ENCODE results near the gene DNASE1L3. TPM values are rescaled to one million over a fixed set of nuclear protein-coding genes. Genes with fewer than 3 reads are reported as not detected.

The DNASE1L3 gene
- total RNA-seq, 1 donor from 2014 or later, result not detected

DNA sequence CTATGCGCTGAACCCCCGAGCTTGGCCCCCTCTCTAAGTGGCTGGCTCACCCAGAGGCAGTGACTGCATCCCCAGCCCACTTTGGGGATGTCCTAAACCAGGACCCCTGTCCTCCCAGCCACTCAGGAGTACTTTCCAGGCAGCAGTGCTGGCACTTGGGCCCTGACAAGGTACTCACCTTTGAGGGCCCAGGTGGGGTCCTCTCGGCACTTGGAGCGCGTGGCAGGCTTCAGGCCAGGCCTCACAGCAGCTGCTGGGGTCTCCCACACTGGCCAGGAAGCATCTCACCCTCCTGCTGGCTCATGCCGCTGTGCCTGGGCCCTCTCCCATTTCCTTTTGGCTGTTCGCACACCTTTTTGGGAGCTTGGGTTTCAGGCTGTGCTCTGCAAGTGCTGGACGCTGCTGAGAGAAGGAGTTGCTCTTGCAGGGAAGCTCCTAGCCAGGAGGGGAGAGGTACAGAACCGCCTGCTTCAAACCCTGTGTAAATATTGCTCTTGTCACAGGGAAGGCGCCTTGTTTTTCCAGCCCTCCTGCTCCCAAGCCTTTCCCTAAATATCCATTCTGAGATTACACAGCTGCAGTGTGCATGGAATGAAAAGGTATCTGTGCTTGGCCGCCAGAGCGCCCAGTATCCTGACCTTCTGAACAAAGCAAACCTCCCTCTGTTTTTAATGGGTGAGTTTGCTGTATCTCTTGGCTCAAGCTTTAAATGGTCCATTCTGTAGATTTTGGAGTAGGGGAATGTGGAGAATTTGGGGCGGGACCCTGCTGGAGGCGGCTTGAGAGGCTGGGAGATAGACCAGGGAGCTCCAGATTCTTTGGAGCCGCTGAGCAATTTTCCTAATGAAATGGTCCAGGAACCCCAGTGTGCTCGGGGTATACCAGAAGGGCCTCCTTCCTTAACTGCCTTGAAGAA lies 45.6 kb downstream of the DNASE1L3 start:
- Mint-ChIP-seq H3K4me1 (ENCODE audit: unreplicated experiment) (peaks cover 64% of the 10 kb centered on the region), H3K9me3 (ENCODE audit: unreplicated experiment) (no peaks in the 10 kb centered on the region), H3K36me3 (ENCODE audit: unreplicated experiment) (peaks cover 31% of the 10 kb centered on the region), H3K27me3 (ENCODE audit: unreplicated experiment) (no peaks in the 10 kb centered on the region), H3K4me3 (ENCODE audit: unreplicated experiment) (no peak overlapping the region), H3K27ac (ENCODE audit: unreplicated experiment) (peak overlapping the region; percentile 63)
- no peak for DNase-seq (ENCODE audit: extremely low spot score, unreplicated experiment)
- TF ChIP-seq, protein P1, sequence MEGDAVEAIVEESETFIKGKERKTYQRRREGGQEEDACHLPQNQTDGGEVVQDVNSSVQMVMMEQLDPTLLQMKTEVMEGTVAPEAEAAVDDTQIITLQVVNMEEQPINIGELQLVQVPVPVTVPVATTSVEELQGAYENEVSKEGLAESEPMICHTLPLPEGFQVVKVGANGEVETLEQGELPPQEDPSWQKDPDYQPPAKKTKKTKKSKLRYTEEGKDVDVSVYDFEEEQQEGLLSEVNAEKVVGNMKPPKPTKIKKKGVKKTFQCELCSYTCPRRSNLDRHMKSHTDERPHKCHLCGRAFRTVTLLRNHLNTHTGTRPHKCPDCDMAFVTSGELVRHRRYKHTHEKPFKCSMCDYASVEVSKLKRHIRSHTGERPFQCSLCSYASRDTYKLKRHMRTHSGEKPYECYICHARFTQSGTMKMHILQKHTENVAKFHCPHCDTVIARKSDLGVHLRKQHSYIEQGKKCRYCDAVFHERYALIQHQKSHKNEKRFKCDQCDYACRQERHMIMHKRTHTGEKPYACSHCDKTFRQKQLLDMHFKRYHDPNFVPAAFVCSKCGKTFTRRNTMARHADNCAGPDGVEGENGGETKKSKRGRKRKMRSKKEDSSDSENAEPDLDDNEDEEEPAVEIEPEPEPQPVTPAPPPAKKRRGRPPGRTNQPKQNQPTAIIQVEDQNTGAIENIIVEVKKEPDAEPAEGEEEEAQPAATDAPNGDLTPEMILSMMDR (IDR thresholded peaks at IDR 0.05), result no peak

DNA sequence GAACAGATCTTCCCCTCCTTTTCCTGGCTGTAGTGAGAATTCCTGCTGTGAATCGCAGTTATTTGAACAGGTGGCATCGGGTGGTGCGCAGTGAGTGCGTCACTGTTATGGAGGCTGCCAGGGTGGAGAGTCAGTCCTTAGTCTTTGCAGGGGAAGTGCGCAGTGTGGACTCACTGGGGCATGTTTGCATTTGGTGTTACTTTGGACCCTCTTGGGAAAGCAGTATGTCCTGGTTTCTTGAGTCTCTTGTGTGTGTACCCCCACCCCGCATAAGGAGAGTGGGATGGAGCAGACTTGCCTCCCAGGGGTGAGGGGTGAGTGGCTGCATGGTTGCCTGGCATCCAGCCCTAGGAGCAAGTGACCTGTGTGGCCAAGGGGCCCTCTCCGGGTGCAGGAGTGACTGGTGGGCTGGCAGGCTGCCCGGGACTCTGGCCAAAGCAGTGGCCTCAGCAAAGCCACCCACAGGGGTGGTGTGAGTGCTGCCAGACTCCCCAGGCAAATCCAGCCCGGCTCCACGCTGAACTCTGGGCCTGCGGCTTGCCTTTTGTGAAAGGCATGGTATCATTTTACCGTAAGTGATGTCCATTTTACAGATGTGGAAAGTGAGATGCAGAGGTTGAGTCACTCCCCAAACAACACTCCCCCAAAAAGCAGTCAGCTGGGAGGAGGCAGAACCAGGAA lies 46.4 kb downstream of the DNASE1L3 start:
- H3K4me3 Mint-ChIP-seq (ENCODE audit: unreplicated experiment), result no peak overlapping the region
- H3K4me1 Mint-ChIP-seq (ENCODE audit: unreplicated experiment), result peaks cover 71% of the 10 kb centered on the region

DNA sequence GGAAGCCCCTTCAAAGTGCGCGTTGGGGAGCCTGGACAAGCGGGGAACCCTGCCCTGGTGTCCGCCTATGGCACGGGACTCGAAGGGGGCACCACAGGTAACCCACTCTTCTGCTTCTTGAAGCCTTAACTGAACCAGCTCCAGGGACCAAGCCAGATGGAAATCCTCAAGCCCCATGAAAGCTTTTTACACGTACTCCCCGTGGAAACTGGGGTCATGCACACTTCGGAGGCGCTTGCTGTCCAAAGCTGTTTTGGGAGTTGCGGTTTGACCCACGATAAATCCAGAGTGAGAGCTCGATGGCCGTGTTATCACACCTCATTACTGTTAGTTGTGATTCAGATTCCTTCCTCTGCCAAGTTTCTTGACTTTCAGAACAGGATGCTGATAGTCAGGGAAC lies 47.5 kb downstream of the DNASE1L3 start:
- Mint-ChIP-seq H3K9me3 (ENCODE audit: unreplicated experiment) (no peaks in the 10 kb centered on the region), H3K27ac (ENCODE audit: unreplicated experiment) (no peak overlapping the region), H3K27me3 (ENCODE audit: unreplicated experiment) (no peaks in the 10 kb centered on the region), H3K4me3 (ENCODE audit: unreplicated experiment) (no peak overlapping the region), H3K36me3 (ENCODE audit: unreplicated experiment) (peaks cover 29% of the 10 kb centered on the region), H3K4me1 (ENCODE audit: unreplicated experiment) (peaks cover 74% of the 10 kb centered on the region)
- TF ChIP-seq, protein P1 (IDR thresholded peaks at IDR 0.05), result no peak
- DNase-seq (ENCODE audit: extremely low spot score, unreplicated experiment), result no peak

More for the DNA sequence above, 46.4 kb downstream of the DNASE1L3 start:
- no peak for DNase-seq (ENCODE audit: extremely low spot score, unreplicated experiment)
- no peaks in the 10 kb centered on the region for H3K9me3 Mint-ChIP-seq (ENCODE audit: unreplicated experiment)
- peak overlapping the region; percentile 46 for H3K27ac Mint-ChIP-seq (ENCODE audit: unreplicated experiment)
- TF ChIP-seq, protein P1 (IDR thresholded peaks at IDR 0.05), result no peak
- peaks cover 28% of the 10 kb centered on the region for H3K36me3 Mint-ChIP-seq (ENCODE audit: unreplicated experiment)
- no peaks in the 10 kb centered on the region for H3K27me3 Mint-ChIP-seq (ENCODE audit: unreplicated experiment)

DNA sequence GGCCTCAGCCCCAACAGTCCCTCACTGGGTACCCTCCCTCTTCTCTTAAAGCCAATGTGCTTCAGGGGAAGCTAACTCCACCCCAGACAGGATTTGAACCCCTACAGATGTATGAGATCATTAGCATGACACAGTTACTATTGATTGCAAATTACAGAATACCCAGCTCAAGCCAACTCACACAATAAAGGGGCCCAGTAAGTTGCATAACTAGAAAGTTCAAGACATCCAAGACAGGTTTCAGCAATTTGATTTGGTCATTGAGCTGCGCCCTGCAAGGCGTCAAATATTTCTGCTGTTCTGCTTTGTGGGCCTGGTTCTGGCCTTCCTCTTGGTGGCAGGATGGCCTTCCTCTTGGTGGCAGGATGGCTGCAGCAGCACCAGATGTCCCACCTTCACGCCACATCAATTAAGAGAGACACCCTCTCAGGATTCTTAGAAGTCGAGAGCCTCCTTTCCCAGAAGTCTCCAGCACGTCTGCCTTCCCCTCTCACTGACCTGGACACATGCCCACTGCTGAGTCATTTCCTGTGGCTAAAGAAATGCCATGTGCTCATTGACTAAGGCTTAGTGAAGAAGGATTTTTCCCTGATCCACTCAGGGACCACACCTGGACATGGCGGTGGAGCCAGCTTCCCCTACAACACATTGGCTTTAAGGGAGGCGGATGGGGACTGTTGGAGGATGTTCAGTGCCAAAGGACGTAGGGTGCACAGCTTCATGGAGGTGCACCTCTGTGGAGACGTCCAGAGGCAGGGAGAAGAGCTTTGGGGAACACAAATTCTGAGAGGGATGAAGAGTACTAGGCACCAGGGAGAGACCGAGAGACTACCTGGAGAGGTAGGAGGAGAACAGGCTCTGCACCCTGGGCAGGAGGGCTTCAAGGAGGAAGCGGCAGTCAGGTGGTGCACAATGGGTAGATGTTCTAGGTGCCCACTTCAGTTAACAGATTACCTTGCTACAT lies 49.1 kb downstream of the DNASE1L3 start:
- TF ChIP-seq, protein P1 (IDR thresholded peaks at IDR 0.05), result no peak
- Mint-ChIP-seq H3K4me3 (ENCODE audit: unreplicated experiment) (no peak overlapping the region), H3K4me1 (ENCODE audit: unreplicated experiment) (peaks cover 63% of the 10 kb centered on the region), H3K27ac (ENCODE audit: unreplicated experiment) (peak overlapping the region; percentile 39), H3K9me3 (ENCODE audit: unreplicated experiment) (no peaks in the 10 kb centered on the region), H3K27me3 (ENCODE audit: unreplicated experiment) (no peaks in the 10 kb centered on the region), H3K36me3 (ENCODE audit: unreplicated experiment) (peaks cover 36% of the 10 kb centered on the region)
- DNase-seq (ENCODE audit: extremely low spot score, unreplicated experiment), result no peak

All from osteocyte (in vitro differentiated cells).